CD1c-positive myeloid dendritic cell (primary cell): ENCODE measurements around the gene GALNS.
"Not testable (repeated sequence)": the region's sequence is repeated elsewhere in the genome, so short reads cannot be mapped to it uniquely, and the experiment has no call there.

ENCODE experiments used
- DNase-seq: peaks from one replicate; pipeline ENCODE4 v3.0.0-alpha.2; 2016; ENCODE audit errors: extremely low spot score

GALNS gene, protein sequence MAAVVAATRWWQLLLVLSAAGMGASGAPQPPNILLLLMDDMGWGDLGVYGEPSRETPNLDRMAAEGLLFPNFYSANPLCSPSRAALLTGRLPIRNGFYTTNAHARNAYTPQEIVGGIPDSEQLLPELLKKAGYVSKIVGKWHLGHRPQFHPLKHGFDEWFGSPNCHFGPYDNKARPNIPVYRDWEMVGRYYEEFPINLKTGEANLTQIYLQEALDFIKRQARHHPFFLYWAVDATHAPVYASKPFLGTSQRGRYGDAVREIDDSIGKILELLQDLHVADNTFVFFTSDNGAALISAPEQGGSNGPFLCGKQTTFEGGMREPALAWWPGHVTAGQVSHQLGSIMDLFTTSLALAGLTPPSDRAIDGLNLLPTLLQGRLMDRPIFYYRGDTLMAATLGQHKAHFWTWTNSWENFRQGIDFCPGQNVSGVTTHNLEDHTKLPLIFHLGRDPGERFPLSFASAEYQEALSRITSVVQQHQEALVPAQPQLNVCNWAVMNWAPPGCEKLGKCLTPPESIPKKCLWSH

GRCh38 chr16:88856828-88857727 lies at the start of gene GALNS, which contains the start of gene TRAPPC2L:
Gene GALNS (minus strand): TSS chr16:88856947. CDS start chr16:88856877, 70 bp downstream.
Gene TRAPPC2L (plus strand): TSS chr16:88857127. CDS start chr16:88857151, 24 bp downstream.
- peak; percentile 99 for DNase-seq

- no peak for DNase-seq
Measured at GRCh38 chr16:88906020-88906419, 49.3 kb upstream of the GALNS start.

DNA sequence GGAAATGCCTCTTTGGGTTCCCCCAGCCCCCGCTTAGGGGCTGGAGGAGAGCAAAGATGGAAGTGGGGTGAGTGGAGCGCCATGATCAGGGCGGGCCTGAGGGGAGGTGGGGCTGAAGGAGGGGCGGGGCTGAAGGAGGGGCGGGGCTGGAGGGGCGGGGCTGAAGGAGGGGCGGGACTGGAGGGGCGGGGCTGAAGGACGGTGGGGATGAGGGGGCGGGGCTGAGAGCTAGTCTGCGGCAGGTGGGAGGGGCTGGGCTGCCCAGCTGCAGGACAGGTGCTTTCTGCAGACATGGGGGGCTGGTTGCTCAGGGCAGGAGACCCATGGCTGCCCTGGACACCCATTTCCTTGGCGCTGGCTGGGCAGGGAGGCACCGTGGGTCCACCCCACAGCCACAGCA lies 48.8 kb upstream of the GALNS start:
- no peak for DNase-seq

DNA sequence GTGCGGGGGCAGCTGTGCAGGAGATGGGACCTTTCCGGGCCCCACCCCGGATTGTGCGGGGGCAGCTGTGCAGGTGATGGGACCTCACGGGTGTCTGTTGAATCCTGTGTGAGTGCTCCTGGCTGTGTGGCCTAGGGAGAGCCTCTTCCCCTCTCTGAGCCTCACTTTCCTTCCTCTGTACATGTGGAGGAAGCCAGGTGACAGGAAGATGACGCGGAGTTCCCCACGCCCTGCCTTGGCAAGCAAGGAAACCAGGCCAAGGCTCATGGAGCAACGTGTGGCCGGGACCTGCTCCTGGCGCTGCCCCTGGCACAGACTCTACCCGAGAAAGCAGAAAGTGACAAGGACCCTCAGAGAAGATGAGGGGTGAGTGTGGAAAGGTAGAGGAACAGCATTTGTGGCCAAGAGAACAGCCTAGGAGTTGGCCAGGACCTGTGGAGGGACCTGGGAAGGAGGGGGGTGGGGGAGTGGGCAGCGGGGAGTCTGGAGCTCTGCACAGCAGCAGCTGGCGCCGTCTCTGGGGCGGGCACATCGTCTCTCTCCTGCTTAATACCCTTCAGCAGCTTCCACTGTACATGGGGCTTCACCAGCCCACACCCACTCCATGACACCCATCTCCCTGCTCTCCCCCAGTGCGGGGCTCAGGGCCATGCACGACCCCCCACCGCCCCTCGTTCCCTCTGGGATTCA lies 48.1 kb upstream of the GALNS start:
- no peak for DNase-seq

GRCh38 chr16:88903267-88903666 lies 46.5 kb upstream of the GALNS start:
- DNase-seq = no peak

- no peak for DNase-seq
Measured at GRCh38 chr16:88902744-88903143, 46.0 kb upstream of the GALNS start.

- no peak for DNase-seq
Measured at GRCh38 chr16:88901718-88902337, 45.1 kb upstream of the GALNS start.

GRCh38 chr16:88900662-88901052 lies 43.9 kb upstream of the GALNS start:
- DNase-seq = no peak

DNA sequence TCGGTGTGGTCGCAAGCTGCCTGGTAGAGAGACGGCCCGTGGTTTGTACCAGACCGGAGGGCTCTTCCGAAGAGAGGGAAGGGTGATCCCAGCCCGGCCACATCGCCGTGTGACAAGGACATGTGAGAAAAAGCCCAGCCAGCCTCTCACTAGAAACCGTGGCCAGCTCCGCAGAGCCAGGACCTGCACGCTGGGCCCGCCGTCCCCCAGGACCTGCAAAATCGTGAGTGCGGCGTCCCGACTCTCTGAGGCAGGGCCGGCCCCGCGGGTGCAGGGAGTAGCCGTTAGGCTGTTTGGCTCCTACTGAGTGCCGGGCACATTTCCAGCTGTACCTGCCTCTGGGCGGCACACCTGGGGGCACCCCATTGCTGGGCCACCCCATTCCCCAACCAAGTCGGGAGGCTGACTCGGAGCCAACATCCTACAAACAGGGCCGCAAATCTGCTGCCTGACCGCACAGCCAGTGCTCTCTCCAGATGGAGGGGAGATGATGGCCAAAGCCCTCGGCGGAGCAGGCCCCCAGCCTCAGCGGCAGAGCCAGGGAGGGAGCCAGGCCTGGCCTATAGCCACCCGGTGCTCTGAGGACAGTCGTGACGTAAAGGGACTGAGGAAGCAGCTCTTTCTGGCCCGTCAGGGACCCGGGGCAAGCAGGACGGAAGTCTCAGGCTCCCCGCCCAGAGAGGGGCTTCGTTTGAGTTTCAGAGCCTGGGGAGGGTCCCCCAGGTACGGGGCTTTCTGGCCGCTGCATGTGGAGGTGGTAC lies 43.3 kb upstream of the GALNS start:
- DNase-seq = no peak

- no peak for DNase-seq
Measured at GRCh38 chr16:88897696-88898425, 41.1 kb upstream of the GALNS start.

DNA sequence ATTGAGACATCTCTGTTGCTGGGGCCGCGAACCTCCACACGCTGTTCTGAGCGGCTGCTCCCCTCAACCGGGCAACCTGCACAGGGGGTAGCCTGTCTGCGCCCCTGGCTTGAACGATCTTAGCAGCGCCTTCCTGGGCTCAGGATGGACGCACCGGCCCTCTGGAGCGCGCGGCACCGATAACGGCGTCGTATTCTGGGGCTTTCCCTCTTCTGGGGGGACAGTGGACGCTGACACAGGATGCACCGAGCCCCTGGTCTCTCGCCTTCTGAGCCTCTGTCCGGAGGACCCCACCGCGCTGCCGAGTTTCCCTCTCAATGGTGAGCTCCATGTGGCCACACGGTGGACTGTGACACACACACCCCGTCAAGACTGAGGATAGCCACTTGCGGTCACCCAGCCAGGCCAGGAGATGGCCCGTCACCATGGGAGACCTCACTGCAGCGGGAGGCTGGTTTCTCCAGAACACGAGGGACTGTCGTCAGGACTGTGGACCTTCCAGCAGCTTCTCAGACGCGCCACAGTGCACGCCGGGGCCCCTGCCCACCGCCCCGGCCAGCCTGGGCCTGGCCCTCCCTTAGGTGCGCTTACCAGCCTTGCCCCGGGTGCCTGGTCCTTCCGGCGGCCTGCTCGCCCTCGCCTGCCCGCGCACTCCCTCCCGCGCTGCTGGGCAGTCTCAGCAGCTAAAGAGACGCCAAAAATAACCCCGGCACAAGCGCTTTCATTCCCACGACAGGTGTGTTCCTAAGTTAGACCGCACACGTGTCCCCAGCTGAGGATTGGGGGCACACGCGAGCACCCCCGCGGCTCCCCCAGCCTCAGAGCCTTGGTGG lies 39.7 kb upstream of the GALNS start:
- no peak for DNase-seq

GRCh38 chr16:88895335-88895734 lies 38.6 kb upstream of the GALNS start:
- DNase-seq = no peak

- DNase-seq = no peak
Measured at GRCh38 chr16:88894681-88895300, 38.0 kb upstream of the GALNS start.

DNA sequence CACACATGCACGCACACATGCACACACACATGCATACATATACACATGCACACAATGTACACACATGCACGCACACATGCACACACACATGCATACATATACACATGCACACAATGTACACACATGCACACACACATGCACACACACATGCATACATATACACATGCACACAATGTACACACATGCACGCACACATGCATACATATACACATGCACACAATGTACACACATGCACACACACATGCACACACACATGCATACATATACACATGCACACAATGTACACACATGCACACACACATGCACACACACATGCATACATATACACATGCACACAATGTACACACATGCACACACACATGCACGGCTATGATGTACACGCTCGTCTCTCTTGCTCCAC lies 37.5 kb upstream of the GALNS start:
- DNase-seq = not testable (repeated sequence)

GRCh38 chr16:88893127-88893968 lies 36.6 kb upstream of the GALNS start:
- no peak for DNase-seq

DNA sequence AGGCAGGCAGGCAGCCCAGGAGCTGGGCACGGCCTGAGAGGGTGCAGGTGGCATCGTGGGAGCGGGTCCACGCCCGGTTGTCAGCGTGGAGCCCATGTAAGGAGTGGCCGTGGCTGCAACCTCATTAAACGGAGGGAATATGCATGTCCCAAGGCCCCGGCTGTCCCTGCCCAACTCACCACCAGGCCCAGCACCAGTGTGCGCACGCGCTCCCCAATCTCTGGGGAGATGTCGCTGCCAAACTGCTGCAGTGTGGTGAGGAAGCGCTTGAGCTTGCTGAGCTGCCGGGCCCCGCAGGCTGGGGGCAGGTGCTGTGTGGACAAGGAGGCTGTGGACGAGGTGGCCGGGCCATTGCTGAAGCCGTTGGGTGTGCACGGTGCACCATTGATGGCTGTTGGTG lies 35.3 kb upstream of the GALNS start:
- DNase-seq = no peak

DNA sequence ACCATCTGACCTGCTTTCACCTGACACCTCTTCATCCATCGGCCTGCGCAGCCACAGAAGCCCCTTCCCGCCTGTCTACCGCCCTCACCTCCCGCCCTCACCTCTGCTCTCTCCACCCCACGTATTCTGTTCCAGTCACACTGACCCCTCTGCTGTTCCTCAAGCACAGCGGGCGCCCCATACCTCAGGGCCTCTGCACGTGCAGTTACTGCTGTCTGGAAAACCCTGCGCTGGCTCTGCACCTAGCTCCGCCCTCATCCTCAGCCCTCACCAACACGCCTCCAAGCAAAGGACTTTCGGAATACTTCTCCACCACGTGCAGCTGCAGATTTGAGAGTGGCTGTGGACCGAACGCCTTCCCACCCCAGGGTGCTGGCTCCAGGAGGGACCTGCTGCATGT lies 34.3 kb upstream of the GALNS start:
- DNase-seq = no peak
